ENCODE data around the gene SLC27A6. TPM values are rescaled to one million over a fixed set of nuclear protein-coding genes. Genes with fewer than 3 reads are reported as not detected.

Gene SLC27A6
- total RNA-seq, 1 donor from 2014 or later, result 2.1 TPM

DNA sequence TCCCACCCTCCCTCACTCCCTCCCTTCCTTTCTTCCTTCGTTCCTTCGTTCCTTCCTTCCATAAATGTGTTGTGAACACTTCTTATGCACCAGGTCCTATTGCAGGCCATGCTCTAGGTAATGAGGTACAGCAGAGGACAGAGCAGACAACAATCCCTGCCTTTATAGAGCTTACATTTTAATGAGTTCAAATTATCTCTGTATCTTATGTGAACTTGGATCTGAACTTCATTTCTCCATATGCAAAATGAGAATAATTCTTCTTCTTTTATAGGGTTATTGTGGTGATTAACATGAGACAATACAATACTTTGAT, 37.2 kb downstream of the SLC27A6 start:
- peaks cover 2% of the 10 kb centered on the region for H3K4me1 Mint-ChIP-seq (ENCODE audit: low read depth)
- no peak overlapping the region for H3K4me3 Mint-ChIP-seq (ENCODE audit: low read depth)
- no peaks in the 10 kb centered on the region for H3K36me3 Mint-ChIP-seq (ENCODE audit: insufficient read depth)
- no peaks in the 10 kb centered on the region for H3K9me3 Mint-ChIP-seq (ENCODE audit: low read depth)
- no peak overlapping the region for H3K27ac Mint-ChIP-seq
- no peak for DNase-seq (ENCODE audit: low spot score, unreplicated experiment)
- no peaks in the 10 kb centered on the region for H3K27me3 Mint-ChIP-seq
- TF ChIP-seq, protein P1, sequence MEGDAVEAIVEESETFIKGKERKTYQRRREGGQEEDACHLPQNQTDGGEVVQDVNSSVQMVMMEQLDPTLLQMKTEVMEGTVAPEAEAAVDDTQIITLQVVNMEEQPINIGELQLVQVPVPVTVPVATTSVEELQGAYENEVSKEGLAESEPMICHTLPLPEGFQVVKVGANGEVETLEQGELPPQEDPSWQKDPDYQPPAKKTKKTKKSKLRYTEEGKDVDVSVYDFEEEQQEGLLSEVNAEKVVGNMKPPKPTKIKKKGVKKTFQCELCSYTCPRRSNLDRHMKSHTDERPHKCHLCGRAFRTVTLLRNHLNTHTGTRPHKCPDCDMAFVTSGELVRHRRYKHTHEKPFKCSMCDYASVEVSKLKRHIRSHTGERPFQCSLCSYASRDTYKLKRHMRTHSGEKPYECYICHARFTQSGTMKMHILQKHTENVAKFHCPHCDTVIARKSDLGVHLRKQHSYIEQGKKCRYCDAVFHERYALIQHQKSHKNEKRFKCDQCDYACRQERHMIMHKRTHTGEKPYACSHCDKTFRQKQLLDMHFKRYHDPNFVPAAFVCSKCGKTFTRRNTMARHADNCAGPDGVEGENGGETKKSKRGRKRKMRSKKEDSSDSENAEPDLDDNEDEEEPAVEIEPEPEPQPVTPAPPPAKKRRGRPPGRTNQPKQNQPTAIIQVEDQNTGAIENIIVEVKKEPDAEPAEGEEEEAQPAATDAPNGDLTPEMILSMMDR (IDR thresholded peaks at IDR 0.05; ENCODE audit: unreplicated experiment), result no peak

DNA sequence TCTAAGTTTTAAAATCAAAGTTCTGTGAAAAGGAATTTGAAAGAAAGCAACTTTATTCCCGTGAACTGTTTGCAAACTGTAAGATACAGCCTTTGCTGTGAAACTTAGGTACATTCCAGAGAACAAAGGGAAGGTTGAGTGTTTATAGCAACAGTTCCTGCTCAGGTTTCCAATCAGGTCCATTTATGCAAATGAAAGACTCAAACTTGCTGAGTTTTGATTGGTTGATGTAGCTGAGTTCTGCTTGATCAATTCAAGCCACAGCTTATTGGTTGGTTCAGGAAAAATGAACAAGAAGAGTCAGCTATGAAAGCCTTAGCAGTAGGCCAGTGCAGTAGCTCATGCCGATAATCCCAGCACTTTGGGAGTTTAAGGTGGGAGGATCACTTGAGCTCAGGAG, 37.9 kb downstream of the SLC27A6 start:
- Mint-ChIP-seq H3K4me3 (ENCODE audit: low read depth) (no peak overlapping the region), H3K27me3 (no peaks in the 10 kb centered on the region), H3K4me1 (ENCODE audit: low read depth) (peaks cover 2% of the 10 kb centered on the region), H3K36me3 (ENCODE audit: insufficient read depth) (no peaks in the 10 kb centered on the region), H3K27ac (no peak overlapping the region), H3K9me3 (ENCODE audit: low read depth) (no peaks in the 10 kb centered on the region)
- TF ChIP-seq, protein P1 (IDR thresholded peaks at IDR 0.05; ENCODE audit: unreplicated experiment), result no peak
- DNase-seq (ENCODE audit: low spot score, unreplicated experiment), result no peak

DNA sequence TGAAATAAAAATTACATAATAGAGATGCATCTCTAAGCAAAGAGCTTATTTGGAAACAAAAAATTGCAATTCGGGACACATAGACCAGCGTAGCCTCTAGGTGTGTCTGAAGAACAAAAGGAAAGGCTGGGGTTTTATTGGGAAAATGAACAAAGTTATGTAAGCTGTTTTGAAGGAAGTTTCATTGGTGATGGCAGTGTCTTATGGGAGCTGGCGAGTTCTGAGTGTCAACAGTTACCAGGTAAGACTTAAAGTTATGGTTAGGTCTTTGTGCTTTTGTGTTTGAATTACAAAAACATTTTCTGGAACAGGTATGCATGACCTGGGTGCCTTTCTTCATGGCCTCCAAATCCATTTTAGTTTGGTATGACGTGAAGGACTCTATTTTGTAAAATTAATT, 48.9 kb downstream of the SLC27A6 start:
- H3K27me3 Mint-ChIP-seq, result no peaks in the 10 kb centered on the region
- H3K4me1 Mint-ChIP-seq (ENCODE audit: low read depth), result no peaks in the 10 kb centered on the region
- TF ChIP-seq, protein P1 (IDR thresholded peaks at IDR 0.05; ENCODE audit: unreplicated experiment), result no peak
- no peak overlapping the region for H3K4me3 Mint-ChIP-seq (ENCODE audit: low read depth)
- no peaks in the 10 kb centered on the region for H3K36me3 Mint-ChIP-seq (ENCODE audit: insufficient read depth)
- DNase-seq (ENCODE audit: low spot score, unreplicated experiment), result no peak
- H3K9me3 Mint-ChIP-seq (ENCODE audit: low read depth), result no peaks in the 10 kb centered on the region
- H3K27ac Mint-ChIP-seq, result no peak overlapping the region

DNA sequence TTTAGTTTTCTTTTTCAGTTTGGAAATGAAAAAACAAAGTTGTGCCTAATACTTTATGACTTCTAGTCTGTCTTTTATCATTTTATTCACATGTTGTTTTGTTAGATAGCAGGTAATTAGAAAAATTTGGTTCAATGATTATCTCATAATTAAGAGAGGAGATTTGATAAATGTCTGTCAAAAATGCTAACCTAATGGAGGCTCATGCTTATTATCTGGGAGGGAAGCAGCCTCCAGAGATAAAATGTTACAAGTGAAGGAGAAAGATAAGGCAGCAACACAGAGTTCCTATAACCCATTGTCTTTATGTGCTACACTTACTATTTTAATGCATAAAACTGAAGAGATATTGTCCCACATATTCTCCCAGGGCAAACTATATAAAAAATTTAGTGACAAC, 53.5 kb downstream of the SLC27A6 start:
- H3K27ac Mint-ChIP-seq, result no peak overlapping the region
- DNase-seq (ENCODE audit: low spot score, unreplicated experiment), result no peak
- peaks cover 2% of the 10 kb centered on the region for H3K4me1 Mint-ChIP-seq (ENCODE audit: low read depth)
- H3K27me3 Mint-ChIP-seq, result no peaks in the 10 kb centered on the region
- H3K9me3 Mint-ChIP-seq (ENCODE audit: low read depth), result no peaks in the 10 kb centered on the region
- H3K4me3 Mint-ChIP-seq (ENCODE audit: low read depth), result no peak overlapping the region
- no peaks in the 10 kb centered on the region for H3K36me3 Mint-ChIP-seq (ENCODE audit: insufficient read depth)
- TF ChIP-seq, protein P1 (IDR thresholded peaks at IDR 0.05; ENCODE audit: unreplicated experiment), result no peak

DNA sequence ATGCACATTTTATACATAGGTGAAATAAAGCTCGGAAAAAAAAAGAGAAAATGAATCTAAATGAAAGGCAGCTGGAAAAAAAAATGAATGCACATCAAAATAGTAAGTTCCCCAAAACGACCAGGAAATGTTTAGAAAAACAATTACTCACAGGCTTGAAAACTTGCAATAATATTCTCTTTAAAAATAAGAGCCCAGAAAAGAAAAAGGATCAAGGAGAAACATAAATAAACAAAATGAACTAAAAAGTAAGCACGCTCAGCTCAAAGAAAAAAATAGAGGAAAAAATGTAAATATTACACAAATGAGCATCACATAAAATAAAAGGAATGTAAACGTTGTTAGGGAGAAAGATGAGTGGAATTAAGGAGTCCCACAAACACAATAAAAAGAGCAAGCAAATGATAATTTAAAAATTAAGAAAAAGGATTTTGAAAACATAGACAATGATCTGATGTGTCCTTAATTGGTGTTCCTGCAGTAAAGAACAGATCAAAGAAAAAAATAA, 54.2 kb downstream of the SLC27A6 start:
- TF ChIP-seq, protein P1 (IDR thresholded peaks at IDR 0.05; ENCODE audit: unreplicated experiment), result no peak
- no peaks in the 10 kb centered on the region for H3K36me3 Mint-ChIP-seq (ENCODE audit: insufficient read depth)
- no peak overlapping the region for H3K27ac Mint-ChIP-seq
- peaks cover 2% of the 10 kb centered on the region for H3K4me1 Mint-ChIP-seq (ENCODE audit: low read depth)
- H3K9me3 Mint-ChIP-seq (ENCODE audit: low read depth), result no peaks in the 10 kb centered on the region
- no peaks in the 10 kb centered on the region for H3K27me3 Mint-ChIP-seq
- no peak overlapping the region for H3K4me3 Mint-ChIP-seq (ENCODE audit: low read depth)
- DNase-seq (ENCODE audit: low spot score, unreplicated experiment), result no peak
